ENCODE measurements around the gene ZFYVE1.

DNA sequence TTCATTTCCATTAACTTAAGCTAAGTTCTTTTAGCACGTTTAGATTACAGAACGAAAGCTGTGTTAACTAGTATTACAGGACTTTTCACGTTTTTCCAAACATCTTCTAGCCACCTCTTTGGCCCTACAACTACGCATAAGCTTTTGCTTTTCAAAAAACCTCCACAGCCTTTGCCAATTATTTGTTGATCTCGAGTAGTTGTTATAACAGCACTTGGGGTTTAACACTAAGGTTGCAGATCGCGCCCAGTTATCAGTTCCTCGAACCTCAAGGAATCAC is 31.0 kb upstream of the ZFYVE1 start:
- no peak for TF ChIP-seq CTCF (conservative IDR thresholded peaks at IDR 0.05; ENCODE audit: low read depth in 2 of 2)
- no peak for TF ChIP-seq EZH2phosphoT487 (IDR thresholded peaks at IDR 0.05; ENCODE audit: unreplicated experiment)
- no peak for TF ChIP-seq ZNF331 (CRISPR knock-in tag; IDR thresholded peaks at IDR 0.05; ENCODE audit: low read depth)
- TF ChIP-seq NANOG (IDR thresholded peaks at IDR 0.05; ENCODE audit: borderline replicate concordance): no peak
- TF ChIP-seq REST (IDR thresholded peaks at IDR 0.05; ENCODE audit: unreplicated experiment): no peak

Measured in GM23338 (cell line).